Naive B cell (primary cell): Measurements from ENCODE around the gene FPGT. TPM values are rescaled to one million over a fixed set of nuclear protein-coding genes. Genes with fewer than 3 reads are reported as not detected.
"Not testable (repeated sequence)": the region's sequence is repeated elsewhere in the genome, so short reads cannot be mapped to it uniquely, and the experiment has no call there.

ENCODE experiments used
- ATAC-seq, 2 donors: fragments of 150-1000 bp; cut with Tn5 transposase; 2 replicates each; pipeline ENCODE4 v1.10.0; 2021; ENCODE audit warnings: low read depth in 2 of 2, mild to moderate bottlenecking in 2 of 2, moderate library complexity in 2 of 2
- DNase-seq: peaks from one replicate; pipeline ENCODE4 v3.0.0; 2022
- H3K27ac Mint-ChIP-seq, 6 donors: one replicate each; pipeline ENCODE4 v1.8.0; 2020 to 2022; ENCODE audit warnings: mild to moderate bottlenecking in 6 of 6, mixed read lengths in 6 of 6, moderate library complexity in 5 of 6, inconsistent platforms in 2 of 6
- H3K27me3 Mint-ChIP-seq, 3 donors: one replicate each; pipeline ENCODE4 v1.8.0; 2021 to 2022; ENCODE audit warnings: mixed read lengths in 3 of 3, mild to moderate bottlenecking in 1 of 3
- H3K36me3 Mint-ChIP-seq, 2 donors: one replicate each; pipeline ENCODE4 v1.8.0; 2020 to 2022; ENCODE audit warnings: mixed read lengths in 2 of 2, inconsistent platforms in 1 of 2, mild to moderate bottlenecking in 1 of 2
- H3K4me1 Mint-ChIP-seq, 3 donors: one replicate each; pipeline ENCODE4 v1.8.0; 2020 to 2022; ENCODE audit warnings: mixed read lengths in 3 of 3, inconsistent platforms in 1 of 3, mild to moderate bottlenecking in 1 of 3, moderate library complexity in 1 of 3
- H3K4me3 Mint-ChIP-seq, 8 donors: one replicate each; pipeline ENCODE4 v1.8.0; 2020 to 2022; ENCODE audit warnings: mild to moderate bottlenecking in 8 of 8, mixed read lengths in 8 of 8, moderate library complexity in 8 of 8, inconsistent platforms in 2 of 8
- H3K9me3 Mint-ChIP-seq, 7 donors: one replicate each; pipeline ENCODE4 v1.8.0; 2020 to 2022; ENCODE audit warnings: mixed read lengths in 7 of 7, mild to moderate bottlenecking in 5 of 7, inconsistent platforms in 2 of 7, moderate library complexity in 1 of 7
- polyA plus RNA-seq, 6 donors: library from polyadenylated mRNA; unstranded; fragments of 300-500 nt; fragmentation: Illumina TruSeq; gene quantifications; one replicate each; pipeline ENCODE4 v1.2.3, GENCODE V29; 2021; ENCODE audit warnings: low read depth in 6 of 6

Gene FPGT
- polyA plus RNA-seq, result 1 to 10 TPM; 4.0 to 8.9 (median 6.2) TPM

DNA sequence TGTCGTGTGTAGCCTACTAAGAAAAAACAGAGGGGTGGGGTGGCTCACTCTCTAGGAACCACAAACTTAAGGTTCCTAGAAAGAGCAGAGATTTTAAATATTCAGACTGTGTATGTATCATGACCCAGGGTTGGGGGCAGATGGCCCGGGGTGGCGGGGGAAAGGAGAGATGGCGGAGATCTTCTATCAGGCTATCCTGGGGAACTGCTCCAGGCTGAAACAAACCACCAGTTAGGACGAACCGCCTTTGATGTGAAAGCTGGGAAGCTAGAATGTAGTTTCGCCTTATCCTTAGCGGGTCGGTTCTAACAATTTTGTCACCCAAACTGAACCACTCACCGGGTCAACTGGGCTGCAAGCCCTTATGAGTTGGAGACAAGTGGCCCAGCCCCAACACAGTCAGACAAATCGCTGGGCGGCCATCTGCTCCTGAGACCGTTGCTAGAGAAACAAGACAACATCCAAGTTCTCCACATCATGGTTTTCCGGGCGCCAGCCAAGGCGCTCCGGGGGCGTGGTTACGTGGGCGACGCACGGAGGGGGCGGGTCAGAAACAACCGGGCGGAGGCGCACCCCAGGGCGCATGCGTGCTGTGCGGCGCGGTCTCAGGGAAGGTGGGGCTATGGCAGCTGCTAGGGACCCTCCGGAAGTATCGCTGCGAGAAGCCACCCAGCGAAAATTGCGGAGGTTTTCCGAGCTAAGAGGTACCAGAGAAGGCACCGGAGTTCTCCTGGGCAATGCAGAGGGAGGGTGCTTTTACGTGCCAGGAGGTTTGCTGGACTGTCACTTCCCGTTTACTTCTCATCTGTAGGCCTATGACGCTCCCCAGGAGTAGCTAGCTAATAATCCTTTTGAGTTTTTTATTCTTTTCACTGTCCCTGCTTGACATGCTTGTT is at the start of gene FPGT, which contains the start of gene LRRIQ3:
Gene FPGT, plus strand, starts transcription at position 586 of the 896 bp plus-strand sequence. Its CDS starts 37 bp downstream, at position 623.
Gene LRRIQ3, minus strand, starts transcription at position 520 of the 896 bp plus-strand sequence. CDS start 14,492 bp downstream, outside the sequence.
- Mint-ChIP-seq H3K4me1 (peaks cover 9 to 23% (median 14%) of the 10 kb centered on the region in 3 donors), H3K9me3 (no peaks in the 10 kb centered on the region), H3K27me3 (no peaks in the 10 kb centered on the region), H3K36me3 (peaks cover 0 to 6% of the 10 kb centered on the region in 2 donors), H3K4me3 (peak within 1 kb of the TSS; percentile 90 to 98 (median 94)), H3K27ac (peak within 1 kb of the TSS; percentile 77 to 96 (median 92))
- DNase-seq (peak; percentile 95), ATAC-seq (peak; percentile 89 to 91)

DNA sequence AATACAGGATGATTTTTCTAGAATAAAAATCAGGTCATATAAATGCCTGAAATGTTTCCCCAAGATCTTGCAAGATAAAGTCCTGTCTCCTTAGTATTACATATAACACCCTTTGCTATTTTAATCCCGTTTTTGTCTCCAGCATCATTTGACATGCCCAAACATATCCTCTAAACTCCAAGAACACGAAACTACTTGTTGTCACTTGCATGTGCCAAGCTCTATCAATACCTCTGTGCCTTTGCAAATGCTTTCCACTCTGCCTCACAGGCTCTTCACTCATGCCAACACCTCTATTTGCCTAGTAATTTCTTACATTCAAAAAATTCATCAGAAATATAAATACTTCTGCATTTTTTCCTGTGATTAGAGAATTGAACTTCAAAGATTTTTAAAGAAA is 38.0 kb upstream of the FPGT start:
- H3K36me3 Mint-ChIP-seq, result no peaks in the 10 kb centered on the region
- no peak for ATAC-seq
- no peaks in the 10 kb centered on the region for H3K4me1 Mint-ChIP-seq
- no peak overlapping the region for H3K27ac Mint-ChIP-seq
- H3K4me3 Mint-ChIP-seq, result no peak overlapping the region
- no peak for DNase-seq
- no peaks in the 10 kb centered on the region for H3K9me3 Mint-ChIP-seq
- peaks cover 0 to 5% (median 0%) of the 10 kb centered on the region in 3 donors for H3K27me3 Mint-ChIP-seq

DNA sequence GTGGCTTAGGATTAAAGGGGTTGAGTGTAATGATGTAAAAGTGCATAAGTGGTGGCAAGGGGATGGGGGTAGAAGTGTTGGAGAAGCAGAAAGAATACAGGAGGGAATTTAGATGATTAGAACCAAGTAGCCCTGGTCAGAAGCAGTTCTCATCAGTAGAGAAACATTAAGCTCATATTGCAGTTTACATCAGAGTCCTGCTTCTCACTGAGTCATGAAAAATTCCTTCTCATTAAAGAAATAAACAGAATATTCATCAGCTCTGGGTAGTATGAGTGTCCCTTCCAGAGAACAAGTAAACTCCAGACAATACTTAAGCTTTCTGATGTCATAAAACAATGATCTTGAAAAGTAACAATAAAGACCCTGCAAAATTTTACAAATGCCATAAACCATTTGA is 36.5 kb upstream of the FPGT start:
- DNase-seq, result no peak
- peaks cover 0 to 4% (median 0%) of the 10 kb centered on the region in 7 donors for H3K9me3 Mint-ChIP-seq
- ATAC-seq, result no peak
- no peaks in the 10 kb centered on the region for H3K4me1 Mint-ChIP-seq
- H3K27ac Mint-ChIP-seq, result no peak overlapping the region
- no peak overlapping the region for H3K4me3 Mint-ChIP-seq
- no peaks in the 10 kb centered on the region for H3K36me3 Mint-ChIP-seq
- peaks cover 0 to 5% (median 0%) of the 10 kb centered on the region in 3 donors for H3K27me3 Mint-ChIP-seq

DNA sequence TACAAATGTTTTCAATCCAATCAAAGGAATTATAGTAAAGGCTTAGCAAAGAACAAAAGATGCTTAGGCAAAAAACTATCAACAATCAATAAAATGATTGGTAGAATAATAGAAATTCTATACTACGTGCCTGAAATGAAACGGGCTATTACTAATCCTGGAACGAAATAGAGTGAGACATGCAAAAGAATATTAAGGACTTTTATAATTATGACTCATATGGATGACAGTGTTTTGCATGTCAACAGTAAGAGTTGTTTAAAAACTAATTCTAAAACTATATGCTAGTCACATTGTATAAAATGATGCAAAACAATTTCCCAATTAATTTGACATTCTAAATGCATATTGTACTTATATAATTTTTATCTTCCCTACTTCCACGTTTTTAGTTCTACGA is 35.7 kb upstream of the FPGT start:
- Mint-ChIP-seq H3K27ac (no peak overlapping the region), H3K9me3 (peaks cover 0 to 4% (median 0%) of the 10 kb centered on the region in 7 donors), H3K36me3 (no peaks in the 10 kb centered on the region), H3K27me3 (peaks cover 0 to 5% (median 0%) of the 10 kb centered on the region in 3 donors), H3K4me3 (no peak overlapping the region), H3K4me1 (no peaks in the 10 kb centered on the region)
- ATAC-seq (no peak), DNase-seq (no peak)

DNA sequence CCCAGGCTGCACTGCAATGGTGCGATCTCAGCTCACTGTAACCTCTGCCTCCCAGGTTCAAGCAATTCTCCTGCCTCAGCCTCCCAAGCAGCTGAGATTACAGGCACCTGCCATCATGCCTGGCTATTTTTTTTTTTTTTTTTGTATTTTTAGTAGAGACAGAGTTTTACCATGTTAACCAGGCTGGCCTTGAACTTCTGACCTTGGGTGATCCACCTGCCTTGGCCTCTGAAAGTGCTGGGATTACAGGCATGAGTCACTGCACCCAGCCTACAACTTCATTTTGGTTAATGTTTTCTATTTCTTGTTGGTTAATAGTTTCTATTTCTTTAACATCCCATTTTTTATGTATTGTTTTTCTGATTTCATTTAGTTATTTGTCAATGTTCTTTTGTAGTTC is 23.6 kb upstream of the FPGT start:
- ATAC-seq, H3K27me3 Mint-ChIP-seq, H3K4me3 Mint-ChIP-seq, H3K4me1 Mint-ChIP-seq, DNase-seq, H3K27ac Mint-ChIP-seq: not testable (repeated sequence)
- H3K9me3 Mint-ChIP-seq, result peaks cover 9 to 56% (median 25%) of the 10 kb centered on the region in 7 donors
- peaks cover 9 to 13% of the 10 kb centered on the region in 2 donors for H3K36me3 Mint-ChIP-seq

DNA sequence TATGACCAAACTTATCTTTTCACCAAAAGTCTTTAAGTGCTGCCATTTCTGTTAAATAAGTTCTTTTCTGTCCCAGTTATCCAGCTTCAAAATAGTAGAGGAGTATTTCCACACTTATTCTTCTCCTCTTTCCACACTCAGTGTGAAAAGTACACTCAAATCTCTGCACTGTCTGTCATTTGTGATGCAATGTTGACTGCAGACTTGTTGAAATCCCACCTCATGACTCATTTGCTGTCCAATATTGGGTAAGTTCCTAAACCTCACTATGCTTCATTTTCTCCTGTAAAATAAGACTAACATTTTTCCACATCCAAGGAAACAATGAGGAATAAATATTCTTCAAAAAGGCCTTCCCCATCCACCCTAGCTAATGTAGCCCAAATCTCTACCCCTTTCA is 17.6 kb upstream of the FPGT start:
- Mint-ChIP-seq H3K9me3 (peaks cover 0 to 6% (median 3%) of the 10 kb centered on the region in 7 donors), H3K4me3 (no peak overlapping the region), H3K27ac (no peak overlapping the region), H3K36me3 (no peaks in the 10 kb centered on the region), H3K27me3 (no peaks in the 10 kb centered on the region), H3K4me1 (no peaks in the 10 kb centered on the region)
- no peak for ATAC-seq
- DNase-seq, result no peak

DNA sequence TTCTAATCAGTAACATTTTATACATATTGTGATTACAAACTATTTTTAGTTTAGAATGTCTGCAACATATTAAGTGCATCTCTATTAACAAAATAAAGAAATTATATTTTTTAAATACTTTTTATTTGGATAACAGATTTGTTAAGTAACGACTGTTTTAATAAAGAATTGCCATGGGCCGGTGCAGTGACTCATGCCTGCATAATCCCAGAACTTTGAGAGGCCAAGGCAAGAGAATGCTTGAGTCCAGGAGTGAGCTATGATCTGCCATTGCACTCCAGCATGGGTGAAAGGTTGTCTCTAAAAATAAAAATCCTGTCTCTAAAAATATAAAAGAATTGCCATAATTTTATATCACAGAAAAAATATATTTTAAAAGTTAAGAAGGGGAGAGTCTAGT is 4.1 kb upstream of the FPGT start:
- ATAC-seq, result no peak
- Mint-ChIP-seq H3K4me3 (no peak overlapping the region), H3K27ac (no peak overlapping the region), H3K9me3 (peaks cover 0 to 19% (median 5%) of the 10 kb centered on the region in 7 donors), H3K36me3 (peaks cover 0 to 9% of the 10 kb centered on the region in 2 donors), H3K4me1 (peaks cover 9 to 16% (median 10%) of the 10 kb centered on the region in 3 donors), H3K27me3 (peaks cover 0 to 6% (median 0%) of the 10 kb centered on the region in 3 donors)
- DNase-seq, result no peak

DNA sequence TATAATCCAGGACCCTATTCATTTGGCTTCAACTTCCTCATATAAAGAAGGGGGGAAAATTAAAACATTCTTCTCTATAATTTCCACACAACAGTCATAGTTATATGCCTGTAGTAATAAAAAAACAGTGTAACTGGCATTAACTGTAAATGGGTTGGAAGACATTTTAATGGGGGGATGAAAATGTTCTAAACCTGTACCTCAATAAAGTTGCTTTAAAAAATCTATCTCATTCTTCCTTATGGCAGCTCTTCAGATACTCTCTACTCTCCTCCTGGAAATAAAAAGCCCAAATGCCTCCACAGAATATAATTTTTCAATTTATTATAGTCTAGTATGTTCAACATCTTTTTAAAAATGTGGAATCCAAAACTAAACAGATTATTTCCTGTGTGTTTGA is 2.7 kb upstream of the FPGT start:
- H3K36me3 Mint-ChIP-seq, result peaks cover 0 to 3% of the 10 kb centered on the region in 2 donors
- peaks cover 9 to 23% (median 14%) of the 10 kb centered on the region in 3 donors for H3K4me1 Mint-ChIP-seq
- ATAC-seq (no peak), DNase-seq (no peak)
- H3K4me3 Mint-ChIP-seq, result peak overlapping the region in 1 of 8 donors; percentile 21
- H3K27ac Mint-ChIP-seq, result no peak overlapping the region
- no peaks in the 10 kb centered on the region for H3K27me3 Mint-ChIP-seq
- H3K9me3 Mint-ChIP-seq, result peaks cover 0 to 7% (median under 1%) of the 10 kb centered on the region in 7 donors

DNA sequence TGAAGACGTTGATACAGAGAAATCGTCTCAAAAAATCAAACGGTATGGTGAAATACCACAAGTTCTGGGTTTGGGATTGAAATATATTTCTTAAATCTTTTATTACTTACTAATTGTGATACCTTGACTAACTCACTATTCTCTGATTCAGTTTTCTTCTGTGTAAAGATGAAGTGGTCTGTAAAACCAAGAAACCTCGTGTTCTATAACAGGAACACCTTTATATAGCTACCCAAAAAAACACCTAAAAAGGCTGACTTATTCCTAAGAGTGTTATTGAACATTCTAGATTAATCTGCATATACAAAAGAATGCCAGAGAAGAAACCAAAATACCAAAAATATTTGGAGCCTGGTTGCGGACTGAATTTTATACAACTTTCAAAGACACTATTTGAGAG is 787 bp upstream of the FPGT start:
- Mint-ChIP-seq H3K4me3 (peak overlapping the region; percentile 90 to 98 (median 94)), H3K27ac (peak overlapping the region in 5 of 6 donors; percentile 77 to 96 (median 92)), H3K4me1 (peaks cover 9 to 23% (median 14%) of the 10 kb centered on the region in 3 donors), H3K36me3 (peaks cover 0 to 6% of the 10 kb centered on the region in 2 donors), H3K9me3 (no peaks in the 10 kb centered on the region), H3K27me3 (no peaks in the 10 kb centered on the region)
- DNase-seq, result no peak
- no peak for ATAC-seq

DNA sequence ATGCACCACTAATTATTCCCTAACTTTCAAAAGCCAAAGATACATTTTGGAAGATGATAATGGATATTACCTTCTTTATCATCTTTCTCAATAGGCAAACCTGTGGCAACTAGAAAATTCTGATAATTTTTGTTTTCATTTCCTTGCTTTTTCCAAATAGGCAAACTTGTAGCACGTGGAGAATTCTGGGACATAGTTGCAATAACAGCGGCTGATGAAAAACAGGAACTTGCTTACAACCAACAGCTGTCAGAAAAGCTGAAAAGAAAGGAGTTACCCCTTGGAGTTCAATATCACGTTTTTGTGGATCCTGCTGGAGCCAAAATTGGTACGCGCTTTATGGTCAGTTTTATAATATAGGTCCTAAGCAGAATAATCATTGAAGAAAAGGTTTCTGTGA is 1.5 kb downstream of the FPGT start:
- peak overlapping the region in 6 of 8 donors; percentile 9 to 95 (median 90) for H3K4me3 Mint-ChIP-seq

DNA sequence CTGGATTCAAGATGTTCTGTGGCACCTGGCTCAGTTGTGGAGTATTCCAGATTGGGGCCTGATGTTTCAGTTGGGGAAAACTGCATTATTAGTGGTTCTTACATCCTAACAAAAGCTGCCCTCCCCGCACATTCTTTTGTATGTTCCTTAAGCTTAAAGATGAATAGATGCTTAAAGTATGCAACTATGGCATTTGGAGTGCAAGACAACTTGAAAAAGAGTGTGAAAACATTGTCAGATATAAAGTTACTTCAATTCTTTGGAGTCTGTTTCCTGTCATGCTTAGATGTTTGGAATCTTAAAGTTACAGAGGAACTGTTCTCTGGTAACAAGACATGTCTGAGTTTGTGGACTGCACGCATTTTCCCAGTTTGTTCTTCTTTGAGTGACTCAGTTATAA is 7.2 kb downstream of the FPGT start:
- Mint-ChIP-seq H3K4me3 (no peak overlapping the region), H3K27ac (no peak overlapping the region), H3K4me1 (no peaks in the 10 kb centered on the region), H3K36me3 (peaks cover 0 to 10% of the 10 kb centered on the region in 2 donors), H3K9me3 (no peaks in the 10 kb centered on the region), H3K27me3 (no peaks in the 10 kb centered on the region)
- no peak for ATAC-seq
- DNase-seq, result no peak

More for the DNA sequence above, 1.5 kb downstream of the FPGT start:
- Mint-ChIP-seq H3K27ac (no peak overlapping the region), H3K36me3 (peaks cover 0 to 6% of the 10 kb centered on the region in 2 donors), H3K9me3 (no peaks in the 10 kb centered on the region), H3K27me3 (no peaks in the 10 kb centered on the region), H3K4me1 (peaks cover 9 to 23% (median 14%) of the 10 kb centered on the region in 3 donors)
- ATAC-seq, result no peak
- DNase-seq, result no peak

DNA sequence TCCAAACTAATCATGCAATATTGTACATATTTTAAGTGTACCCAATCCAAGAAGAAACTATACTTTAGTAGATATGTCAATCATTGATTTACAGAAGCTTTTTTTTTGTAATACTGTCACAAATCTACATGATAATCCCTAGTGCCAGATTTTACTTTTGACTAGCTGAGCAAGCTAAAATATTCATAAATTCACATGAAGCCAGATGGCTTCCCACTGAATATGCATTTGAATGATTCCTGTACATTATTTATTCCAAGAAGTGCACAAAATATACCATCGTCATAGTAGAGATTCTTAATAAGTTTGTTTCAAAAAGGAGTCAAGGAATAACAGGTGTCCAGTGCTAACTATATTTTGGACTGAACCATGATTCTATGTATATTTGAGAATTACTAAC is 17.2 kb downstream of the FPGT start:
- Mint-ChIP-seq H3K9me3 (peaks cover 0 to 4% (median 0%) of the 10 kb centered on the region in 7 donors), H3K4me1 (no peaks in the 10 kb centered on the region), H3K27ac (no peak overlapping the region), H3K4me3 (no peak overlapping the region), H3K36me3 (no peaks in the 10 kb centered on the region), H3K27me3 (no peaks in the 10 kb centered on the region)
- ATAC-seq (no peak), DNase-seq (no peak)

DNA sequence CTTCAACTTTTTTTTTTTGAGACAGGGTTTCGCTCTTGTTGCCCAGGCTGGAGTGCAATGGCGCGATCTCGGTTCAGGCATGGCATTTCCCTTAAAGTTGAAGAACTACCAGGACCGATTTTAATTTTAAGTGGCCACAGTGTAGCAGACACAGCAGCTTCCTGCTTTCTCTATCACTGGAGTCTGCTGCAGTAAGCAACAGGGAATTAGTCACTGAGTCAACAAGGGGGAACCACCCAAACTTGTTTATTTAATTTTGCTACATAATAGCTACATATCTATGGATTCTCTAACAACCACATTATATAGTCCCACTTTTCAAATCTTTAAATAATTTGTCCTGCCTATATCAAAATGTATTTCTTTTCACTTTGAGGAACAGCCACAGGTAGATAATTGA is 24.7 kb downstream of the FPGT start:
- Mint-ChIP-seq H3K27me3 (peaks cover 0 to 5% (median 0%) of the 10 kb centered on the region in 3 donors), H3K36me3 (peaks cover 10 to 33% of the 10 kb centered on the region in 2 donors), H3K4me1 (no peaks in the 10 kb centered on the region), H3K4me3 (no peak overlapping the region), H3K9me3 (peaks cover 20 to 47% (median 29%) of the 10 kb centered on the region in 7 donors), H3K27ac (no peak overlapping the region)
- DNase-seq, result no peak
- no peak for ATAC-seq

DNA sequence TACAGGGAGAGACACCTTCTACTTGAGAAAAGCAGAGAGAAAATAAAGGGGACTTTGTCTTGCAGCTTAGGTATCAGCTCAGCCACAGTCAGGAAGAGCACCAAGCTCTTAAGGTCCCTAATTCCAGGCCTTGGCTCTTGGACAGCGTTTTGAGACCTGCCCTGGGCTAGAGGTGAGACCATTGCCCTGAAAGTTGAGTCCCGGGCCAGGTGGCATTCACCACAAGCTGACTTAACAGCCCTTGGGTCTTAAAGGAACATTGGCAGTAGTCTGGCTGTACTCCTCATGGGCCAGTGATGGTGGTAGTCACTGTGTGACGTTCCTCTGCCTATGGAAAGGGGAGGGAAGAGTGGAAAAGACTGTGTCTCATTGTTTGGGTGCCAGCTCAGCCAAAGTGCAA is 25.4 kb downstream of the FPGT start:
- Mint-ChIP-seq H3K27ac (no peak overlapping the region), H3K4me3 (no peak overlapping the region), H3K36me3 (peaks cover 10 to 33% of the 10 kb centered on the region in 2 donors), H3K27me3 (peaks cover 0 to 5% (median 0%) of the 10 kb centered on the region in 3 donors), H3K4me1 (no peaks in the 10 kb centered on the region), H3K9me3 (peaks cover 20 to 54% (median 33%) of the 10 kb centered on the region in 7 donors)
- ATAC-seq, result no peak
- DNase-seq, result no peak
